Fibroblast of upper back skin (primary cell): Measurements from ENCODE around the gene ATG5.

Experiments used
- DNase-seq: peaks from one replicate; pipeline ENCODE4 v3.0.0-alpha.2; 2013

Gene ATG5

GRCh38 chr6:106325336-106326178 is at the start of gene ATG5:
Gene ATG5 (minus strand): TSS chr6:106325760. CDS start chr6:106316208, 9,552 bp downstream.
- DNase-seq = peak; percentile 99

- DNase-seq = no peak
These were observed 48.1 kb upstream of the ATG5 start for GRCh38 chr6:106373502-106374239.

- no peak for DNase-seq
These were observed 47.4 kb upstream of the ATG5 start for GRCh38 chr6:106372838-106373501.

- DNase-seq = no peak
These were observed 45.1 kb upstream of the ATG5 start for GRCh38 chr6:106370639-106371038.

- no peak for DNase-seq
These were observed 44.2 kb upstream of the ATG5 start for GRCh38 chr6:106369739-106370138.

- DNase-seq = peak; percentile 13
These were observed 38.0 kb upstream of the ATG5 start for GRCh38 chr6:106363401-106364138.

GRCh38 chr6:106360989-106361430 is 35.5 kb upstream of the ATG5 start:
- no peak for DNase-seq

- no peak for DNase-seq
These were observed 34.9 kb upstream of the ATG5 start, which contains the start of gene CRYBG1 for GRCh38 chr6:106360410-106360988. Gene CRYBG1 (plus strand): TSS chr6:106360717. CDS start chr6:106360909, 192 bp downstream.

- no peak for DNase-seq
These were observed 34.4 kb upstream of the ATG5 start for GRCh38 chr6:106359959-106360409.

GRCh38 chr6:106356378-106356777 is 30.8 kb upstream of the ATG5 start:
- no peak for DNase-seq

GRCh38 chr6:106347219-106347618 is 21.7 kb upstream of the ATG5 start:
- DNase-seq = no peak

- peak; percentile 77 for DNase-seq
These were observed 13.9 kb upstream of the ATG5 start for GRCh38 chr6:106339334-106340029.

- DNase-seq = peak; percentile 48
These were observed 9.3 kb upstream of the ATG5 start for GRCh38 chr6:106334646-106335448.

GRCh38 chr6:106324726-106325335 is 729 bp downstream of the ATG5 start:
- no peak for DNase-seq

GRCh38 chr6:106321940-106322339 is 3.6 kb downstream of the ATG5 start:
- DNase-seq = no peak

- no peak for DNase-seq
These were observed 6.7 kb downstream of the ATG5 start for GRCh38 chr6:106318851-106319250.

- DNase-seq = no peak
These were observed 7.5 kb downstream of the ATG5 start for GRCh38 chr6:106318061-106318460.

GRCh38 chr6:106316375-106316766 is 9.2 kb downstream of the ATG5 start:
- DNase-seq = no peak

- peak; percentile 32 for DNase-seq
These were observed 9.7 kb downstream of the ATG5 start for GRCh38 chr6:106315765-106316374.
